ENCODE data around the gene GTF3C5. TPM values are rescaled to one million over a fixed set of nuclear protein-coding genes. Genes with fewer than 3 reads are reported as not detected.

Gene GTF3C5
- total and polyA plus RNA-seq, 10 of the 15 experiments (the other 5 are each of a cell fraction or from before 2014, with no cell fraction given): 2.2 to 81.1 (median 68.7) TPM

- H2AFZ ChIP-seq (ENCODE audit: control insufficient read depth, low read depth, low read length): no peak overlapping the region
- FAIRE-seq: no peak
- H3K36me3 ChIP-seq (ENCODE audit: control insufficient read depth in 2 of 2, insufficient read depth in 2 of 2, low read length in 1 of 2): no peaks in the 10 kb centered on the region
- ChIA-PET RAD21 (ENCODE audit: unreplicated experiment) (no interaction called here), CTCF (no interaction called here), SMC1A (ENCODE audit: uncharacterized antibody, unreplicated experiment) (no interaction called here), POLR2A (interaction anchor here (1.3 kb wide), 1 partner anchor 31 kb away, joined by 3 read pairs; no protein-coding TSS in a partner anchor)
- no peak overlapping the region for H3K4me3 ChIP-seq
- intact Hi-C loops (cut with micrococcal nuclease; ENCODE audit: unreplicated experiment): no loop called here
- no peak for ATAC-seq
- H3K4me2 ChIP-seq (ENCODE audit: control insufficient read depth, insufficient read depth): no peak overlapping the region
- H3K27me3 ChIP-seq (replicated peaks in 1 of 2; ENCODE audit: control insufficient read depth in 2 of 2, insufficient read depth in 2 of 2, low read length in 1 of 2): no peaks in the 10 kb centered on the region
- TF ChIP-seq TCF12 (IDR thresholded peaks at IDR 0.05; ENCODE audit: low read depth, low read length): no peak
- no peak for TF ChIP-seq MTA2 (IDR thresholded peaks at IDR 0.05; ENCODE audit: low read depth)
- DNase-seq (ENCODE audit: low read depth, low spot score): no peak
- H3K79me2 ChIP-seq (ENCODE audit: control insufficient read depth, insufficient read depth, low read length): no peaks in the 10 kb centered on the region
- no peaks in the 10 kb centered on the region; the same call in 1 of the 2 replicates for H4K20me1 ChIP-seq (ENCODE audit: control insufficient read depth, insufficient read depth)
- no peaks in the 10 kb centered on the region for H3K4me1 ChIP-seq (ENCODE audit: control insufficient read depth, insufficient read depth, low read length)
- H3K9ac ChIP-seq (ENCODE audit: control insufficient read depth, insufficient read depth, low read length): no peak overlapping the region
- no peaks in the 10 kb centered on the region for H3K9me3 ChIP-seq (replicated peaks; ENCODE audit: control insufficient read depth, insufficient read depth, low read length)
- 17% methylated on average over 7 of the region's 7 CpGs for WGBS (ENCODE audit: insufficient coverage, insufficient replicate concordance, low lambda C conversion rate, missing lambda C conversion rate)
- no peak overlapping the region for H3K27ac ChIP-seq (ENCODE audit: control insufficient read depth, insufficient read depth)
- in situ Hi-C loops (cut with MboI): no loop called here
- no TSS peak for BruUV-seq (replicated peaks)
Observed at GRCh38 chr9:133087429-133088145, 56.8 kb downstream of the GTF3C5 start.

DNA sequence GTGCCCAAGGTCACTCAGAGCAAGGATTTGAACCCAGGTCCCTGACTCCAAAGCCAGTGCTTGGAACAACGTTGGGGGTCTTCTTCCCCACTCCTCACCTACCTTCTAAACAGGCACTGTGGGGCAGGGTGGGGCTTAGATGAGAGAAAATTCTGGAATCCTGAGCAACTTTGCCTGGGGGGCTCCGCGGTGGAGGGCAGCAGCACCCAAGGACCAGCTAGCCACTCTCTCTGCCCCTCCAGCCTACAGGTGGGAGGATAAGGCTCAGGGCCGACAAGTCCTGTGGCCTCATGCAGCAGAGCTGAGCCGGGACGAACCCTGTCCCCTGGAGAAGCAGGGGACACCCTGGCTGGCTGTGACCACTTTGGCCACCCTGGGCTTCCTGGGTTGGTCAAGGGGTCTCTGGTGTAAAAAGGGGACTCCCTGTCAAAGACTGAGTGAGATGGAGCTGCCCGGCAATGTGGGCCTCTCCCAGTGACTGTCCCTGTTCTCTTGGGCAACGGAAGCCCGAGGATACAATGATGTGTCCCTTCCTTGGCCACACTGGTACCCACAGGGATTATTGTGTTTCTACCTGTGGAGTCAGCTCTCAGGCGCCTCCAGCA lies 57.5 kb downstream of the GTF3C5 start:
- SMC1A ChIA-PET (ENCODE audit: uncharacterized antibody, unreplicated experiment): no interaction called here
- Histone ChIP-seq H3K27me3 (replicated peaks in 1 of 2; ENCODE audit: control insufficient read depth in 2 of 2, insufficient read depth in 2 of 2, low read length in 1 of 2) (no peaks in the 10 kb centered on the region), H3K4me2 (ENCODE audit: control insufficient read depth, insufficient read depth) (no peak overlapping the region), H3K4me1 (ENCODE audit: control insufficient read depth, insufficient read depth, low read length) (no peaks in the 10 kb centered on the region), H3K36me3 (ENCODE audit: control insufficient read depth in 2 of 2, insufficient read depth in 2 of 2, low read length in 1 of 2) (no peaks in the 10 kb centered on the region), H2AFZ (ENCODE audit: control insufficient read depth, low read depth, low read length) (no peak overlapping the region), H3K9me3 (replicated peaks; ENCODE audit: control insufficient read depth, insufficient read depth, low read length) (no peaks in the 10 kb centered on the region), H4K20me1 (ENCODE audit: control insufficient read depth, insufficient read depth) (no peaks in the 10 kb centered on the region; the same call in 1 of the 2 replicates), H3K4me3 (no peak overlapping the region), H3K9ac (ENCODE audit: control insufficient read depth, insufficient read depth, low read length) (no peak overlapping the region), H3K79me2 (ENCODE audit: control insufficient read depth, insufficient read depth, low read length) (no peaks in the 10 kb centered on the region), H3K27ac (ENCODE audit: control insufficient read depth, insufficient read depth) (no peak overlapping the region)
- BruUV-seq (replicated peaks): no TSS peak
- WGBS (ENCODE audit: insufficient coverage, insufficient replicate concordance, low lambda C conversion rate, missing lambda C conversion rate): 73% methylated on average over 10 of the region's 10 CpGs
- ATAC-seq (no peak), DNase-seq (ENCODE audit: low read depth, low spot score) (no peak), FAIRE-seq (no peak)
- in situ Hi-C loops (cut with MboI): no loop called here
- RAD21 ChIA-PET (ENCODE audit: unreplicated experiment): interaction anchor here (0.6 kb wide), 1 partner anchor 1549 kb away, joined by 3 read pairs; no protein-coding TSS in a partner anchor
- POLR2A ChIA-PET: interaction anchor here (1.3 kb wide), 1 partner anchor 30 kb away, joined by 3 read pairs; no protein-coding TSS in a partner anchor
- intact Hi-C loops (cut with micrococcal nuclease; ENCODE audit: unreplicated experiment): no loop called here
- TF ChIP-seq NFXL1 (IDR thresholded peaks at IDR 0.05; ENCODE audit: borderline replicate concordance): no peak
- CTCF ChIA-PET: no interaction called here
